ENCODE data around the gene ADORA2A.

GRCh38 chr22:24398409-24398808, 29.0 kb upstream of the ADORA2A start:
- TF ChIP-seq, protein P1, sequence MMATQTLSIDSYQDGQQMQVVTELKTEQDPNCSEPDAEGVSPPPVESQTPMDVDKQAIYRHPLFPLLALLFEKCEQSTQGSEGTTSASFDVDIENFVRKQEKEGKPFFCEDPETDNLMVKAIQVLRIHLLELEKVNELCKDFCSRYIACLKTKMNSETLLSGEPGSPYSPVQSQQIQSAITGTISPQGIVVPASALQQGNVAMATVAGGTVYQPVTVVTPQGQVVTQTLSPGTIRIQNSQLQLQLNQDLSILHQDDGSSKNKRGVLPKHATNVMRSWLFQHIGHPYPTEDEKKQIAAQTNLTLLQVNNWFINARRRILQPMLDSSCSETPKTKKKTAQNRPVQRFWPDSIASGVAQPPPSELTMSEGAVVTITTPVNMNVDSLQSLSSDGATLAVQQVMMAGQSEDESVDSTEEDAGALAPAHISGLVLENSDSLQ (IDR thresholded peaks at IDR 0.05), result no peak
- no peak for TF ChIP-seq ARNT (IDR thresholded peaks at IDR 0.05)
- TF ChIP-seq NFRKB (IDR thresholded peaks at IDR 0.05), result no peak
- TF ChIP-seq TARDBP (IDR thresholded peaks at IDR 0.05), result no peak
- no peak for TF ChIP-seq BHLHE40 (IDR thresholded peaks at IDR 0.05; ENCODE audit: borderline replicate concordance)
- TF ChIP-seq FOXA1 (IDR thresholded peaks at IDR 0.05), result no peak
- TF ChIP-seq FOXM1 (IDR thresholded peaks at IDR 0.05; ENCODE audit: borderline replicate concordance), result no peak
- no peak for TF ChIP-seq SUZ12 (IDR thresholded peaks at IDR 0.05)
- TF ChIP-seq SP1 (IDR thresholded peaks at IDR 0.05), result no peak
- TF ChIP-seq CTBP1 (IDR thresholded peaks at IDR 0.05; ENCODE audit: borderline replicate concordance), result no peak
- no peak for TF ChIP-seq FOXK2 (IDR thresholded peaks at IDR 0.05)
